Stimulated activated naive CD8-positive, alpha-beta T cell treated with anti-CD3 and anti-CD28 coated beads, Interleukin-15, amount 100 ng/mL, for 72 hours (primary cell): ENCODE data around the gene ERAL1.
"Not testable (repeated sequence)": the region's sequence is repeated elsewhere in the genome, so short reads cannot be mapped to it uniquely, and the experiment has no call there.

Source experiments
- ATAC-seq: fragments of 150-1000 bp; cut with Tn5 transposase; 2 replicates; pipeline ENCODE4 v1.10.0; 2021; ENCODE audit warnings: mild to moderate bottlenecking, moderate library complexity
- DNase-seq, 2 donors: peaks; one replicate each; pipeline ENCODE4 v3.0.0; 2021 to 2022
- H3K27ac Mint-ChIP-seq, 2 donors: one replicate each; pipeline ENCODE4 v1.8.0; 2022; ENCODE audit warnings: mild to moderate bottlenecking in 2 of 2, mixed read lengths in 2 of 2, moderate library complexity in 2 of 2
- H3K27me3 Mint-ChIP-seq: one replicate; pipeline ENCODE4 v1.8.0; 2022; ENCODE audit warnings: mixed read lengths
- H3K4me1 Mint-ChIP-seq: one replicate; pipeline ENCODE4 v1.8.0; 2022; ENCODE audit warnings: mild to moderate bottlenecking, mixed read lengths
- H3K4me3 Mint-ChIP-seq, 2 donors: one replicate each; pipeline ENCODE4 v1.8.0; 2022; ENCODE audit warnings: mild to moderate bottlenecking in 2 of 2, mixed read lengths in 2 of 2, moderate library complexity in 1 of 2
- H3K9me3 Mint-ChIP-seq, 2 donors: one replicate each; pipeline ENCODE4 v1.8.0; 2022; ENCODE audit warnings: mixed read lengths in 2 of 2

ERAL1 gene

DNA sequence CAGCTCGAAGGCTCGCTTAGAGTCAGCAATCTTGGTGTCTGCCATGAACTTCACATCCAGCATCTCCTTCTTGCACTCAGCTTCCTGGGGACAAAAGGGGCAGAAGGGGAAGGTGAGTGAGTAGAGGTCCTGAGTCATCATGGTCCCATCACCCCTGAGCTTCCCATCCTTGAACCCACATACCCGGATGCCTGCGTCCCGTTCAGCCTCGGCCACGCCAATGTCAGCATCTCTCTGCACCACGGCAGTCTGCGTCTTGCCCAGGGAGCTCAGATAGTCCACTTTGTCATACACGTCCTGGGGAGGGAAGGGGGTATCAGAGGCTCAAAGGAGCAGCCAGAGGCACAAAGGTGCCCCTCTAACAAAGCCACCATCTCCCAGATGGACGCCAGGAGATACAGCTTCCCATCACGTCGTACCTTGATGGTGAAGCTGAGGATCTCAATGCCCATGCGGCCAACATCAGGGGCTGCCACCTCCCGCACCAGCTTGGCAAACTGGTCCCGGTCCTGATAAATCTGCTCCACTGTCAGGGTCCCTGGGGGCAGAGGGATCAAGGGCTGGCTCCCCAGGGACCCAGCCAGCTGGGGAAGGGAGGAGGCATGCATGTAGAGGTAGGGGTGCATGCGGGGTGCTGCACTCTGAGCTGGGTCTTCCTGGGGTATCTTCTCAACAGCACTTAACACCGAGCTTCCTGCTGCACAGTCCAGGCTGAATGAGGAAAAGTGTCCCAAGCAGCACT is 27.5 kb downstream of the ERAL1 start:
- H3K27ac Mint-ChIP-seq: no peak overlapping the region
- DNase-seq: no peak
- H3K27me3 Mint-ChIP-seq: no peaks in the 10 kb centered on the region
- H3K4me1 Mint-ChIP-seq: peaks cover 36% of the 10 kb centered on the region
- H3K9me3 Mint-ChIP-seq: no peaks in the 10 kb centered on the region
- ATAC-seq: no peak
- H3K4me3 Mint-ChIP-seq: no peak overlapping the region

DNA sequence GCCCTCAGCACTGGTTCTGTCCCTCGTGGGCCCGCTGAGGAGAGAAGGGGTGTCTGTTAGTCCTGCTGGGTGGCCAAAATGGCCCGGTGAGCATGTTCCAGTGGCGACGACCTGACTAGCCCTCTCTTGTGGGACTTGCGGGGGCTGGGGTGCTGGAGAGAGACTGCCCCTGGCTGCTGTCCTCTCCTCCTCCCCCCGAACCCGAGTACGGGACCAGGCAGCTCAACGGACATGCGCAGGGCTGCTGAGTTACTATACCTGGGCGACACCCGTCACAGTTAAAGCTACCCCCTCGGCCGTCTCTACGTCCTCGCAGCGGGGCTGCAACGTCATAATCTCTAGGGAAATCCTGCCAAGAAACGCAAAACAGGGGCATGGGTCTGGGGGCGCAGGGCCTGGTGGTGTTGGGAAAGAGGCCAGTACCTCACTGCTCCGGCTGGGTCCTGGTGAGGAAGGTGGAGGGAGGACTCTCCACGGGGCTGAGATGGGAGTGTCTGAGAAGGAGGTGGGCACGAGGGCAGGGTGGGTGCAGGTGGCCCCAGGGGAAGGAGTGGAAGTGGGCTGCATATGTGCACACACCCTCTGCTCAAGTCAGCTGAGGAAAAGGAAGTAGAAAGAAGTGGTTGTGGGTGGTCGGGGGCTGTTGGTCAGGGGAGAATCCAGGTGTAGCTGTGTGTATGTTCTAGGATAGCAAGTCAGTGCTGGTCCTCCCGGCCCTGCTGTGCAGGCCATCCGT is 29.3 kb downstream of the ERAL1 start:
- Mint-ChIP-seq H3K4me1 (peaks cover 36% of the 10 kb centered on the region), H3K4me3 (no peak overlapping the region), H3K27ac (peak overlapping the region in 1 of 2 donors; percentile 56), H3K9me3 (no peaks in the 10 kb centered on the region), H3K27me3 (no peaks in the 10 kb centered on the region)
- DNase-seq (no peak), ATAC-seq (no peak)

DNA sequence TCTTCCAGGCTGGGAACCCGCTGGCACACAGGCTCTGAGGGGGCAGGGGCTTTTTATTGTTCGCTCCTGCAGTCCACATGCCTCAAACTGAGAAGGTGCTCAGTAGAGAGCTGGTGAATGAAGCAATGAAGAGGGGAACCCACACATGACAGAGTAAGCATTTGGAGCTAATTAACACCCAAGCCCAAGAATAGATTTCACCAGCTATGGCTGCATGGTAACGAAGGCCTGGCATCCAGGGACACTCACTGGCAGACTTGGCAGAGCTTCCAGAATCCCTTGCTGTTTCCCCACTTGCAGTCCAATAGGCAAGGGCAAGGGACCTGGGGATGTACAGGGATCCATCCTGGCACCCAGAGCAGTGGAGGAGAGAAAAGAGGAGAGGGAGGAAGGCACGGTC is 30.5 kb downstream of the ERAL1 start:
- Mint-ChIP-seq H3K9me3 (no peaks in the 10 kb centered on the region), H3K27ac (no peak overlapping the region), H3K4me1 (peaks cover 45% of the 10 kb centered on the region), H3K27me3 (no peaks in the 10 kb centered on the region), H3K4me3 (no peak overlapping the region)
- ATAC-seq (no peak), DNase-seq (no peak)

DNA sequence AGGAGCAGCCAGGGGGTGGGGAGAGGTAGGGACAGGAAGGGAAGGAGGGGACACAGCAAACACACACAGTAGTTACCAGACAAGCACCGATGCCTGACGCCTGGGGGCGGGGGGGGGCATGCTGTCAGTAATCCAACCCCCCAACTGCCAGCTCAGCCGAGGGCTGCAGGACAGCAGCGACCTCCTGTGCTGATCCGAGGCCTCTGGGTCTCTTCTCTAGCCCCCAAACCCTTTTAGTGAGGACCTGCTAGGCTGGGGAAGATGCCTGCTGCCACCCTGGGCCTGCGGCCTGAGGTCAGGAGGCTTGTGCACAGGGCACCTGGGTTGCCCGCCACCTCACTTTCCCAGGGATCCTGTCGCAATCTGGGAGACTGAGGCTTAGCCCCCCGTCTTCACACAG is 31.1 kb downstream of the ERAL1 start:
- H3K9me3 Mint-ChIP-seq: no peaks in the 10 kb centered on the region
- peaks cover 51% of the 10 kb centered on the region for H3K4me1 Mint-ChIP-seq
- ATAC-seq: no peak
- H3K27ac Mint-ChIP-seq: no peak overlapping the region
- no peak for DNase-seq
- H3K4me3 Mint-ChIP-seq: no peak overlapping the region
- no peaks in the 10 kb centered on the region for H3K27me3 Mint-ChIP-seq

DNA sequence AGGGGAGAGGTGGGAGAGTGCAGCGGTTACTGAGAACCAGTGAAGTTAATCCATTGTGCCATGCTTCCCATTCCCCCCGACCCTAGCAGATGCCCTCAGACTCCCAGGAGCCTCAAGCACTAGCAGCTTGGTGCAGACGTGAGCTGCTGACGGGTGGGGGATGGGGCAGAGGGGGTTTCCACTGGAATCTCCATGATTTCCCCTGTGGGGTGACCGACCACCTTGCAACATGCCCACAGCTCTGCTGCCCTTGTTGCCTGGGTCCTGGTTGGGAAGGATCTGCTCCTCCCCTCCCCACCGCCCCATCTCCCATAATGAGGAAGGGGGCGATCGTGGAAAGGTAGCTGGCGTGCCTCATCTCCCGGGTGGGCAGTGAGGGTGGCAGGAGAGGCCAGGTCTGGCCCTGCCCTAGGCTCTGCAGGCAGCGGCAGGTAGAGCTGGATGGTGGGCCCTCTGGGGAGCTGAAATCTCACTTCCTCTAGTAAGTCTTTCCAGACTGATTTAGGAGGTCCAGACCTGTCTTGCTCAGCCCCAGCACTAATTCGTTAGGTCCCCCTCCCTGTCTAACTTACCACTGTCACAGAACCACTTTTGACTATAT is 33.2 kb downstream of the ERAL1 start:
- Mint-ChIP-seq H3K27me3 (no peaks in the 10 kb centered on the region), H3K4me1 (peaks cover 71% of the 10 kb centered on the region), H3K9me3 (no peaks in the 10 kb centered on the region), H3K27ac (no peak overlapping the region), H3K4me3 (no peak overlapping the region)
- DNase-seq (no peak), ATAC-seq (no peak)

DNA sequence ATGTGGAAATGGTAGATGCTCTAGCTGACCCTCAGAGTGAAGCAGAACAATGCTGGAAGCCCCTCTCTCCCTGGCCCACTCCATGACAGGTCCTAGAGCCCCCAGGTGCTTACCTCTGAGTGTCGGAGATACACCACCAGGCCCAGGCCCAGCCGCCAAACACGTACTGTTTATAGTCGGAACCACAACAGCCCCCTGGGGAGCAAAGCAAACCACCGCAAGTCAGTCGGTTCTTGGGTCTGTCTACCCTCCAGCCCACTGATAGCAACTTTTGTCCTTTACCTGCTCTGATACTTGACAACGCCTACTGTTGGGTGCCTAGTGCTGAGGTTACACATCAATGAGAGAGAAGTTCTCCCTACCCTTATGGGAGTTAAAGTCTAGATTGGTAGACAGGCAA is 34.0 kb downstream of the ERAL1 start:
- ATAC-seq (no peak), DNase-seq (no peak)
- H3K4me3 Mint-ChIP-seq: no peak overlapping the region
- peaks cover 79% of the 10 kb centered on the region for H3K4me1 Mint-ChIP-seq
- no peaks in the 10 kb centered on the region for H3K9me3 Mint-ChIP-seq
- H3K27me3 Mint-ChIP-seq: no peaks in the 10 kb centered on the region
- peak overlapping the region; percentile 49 to 81 for H3K27ac Mint-ChIP-seq

DNA sequence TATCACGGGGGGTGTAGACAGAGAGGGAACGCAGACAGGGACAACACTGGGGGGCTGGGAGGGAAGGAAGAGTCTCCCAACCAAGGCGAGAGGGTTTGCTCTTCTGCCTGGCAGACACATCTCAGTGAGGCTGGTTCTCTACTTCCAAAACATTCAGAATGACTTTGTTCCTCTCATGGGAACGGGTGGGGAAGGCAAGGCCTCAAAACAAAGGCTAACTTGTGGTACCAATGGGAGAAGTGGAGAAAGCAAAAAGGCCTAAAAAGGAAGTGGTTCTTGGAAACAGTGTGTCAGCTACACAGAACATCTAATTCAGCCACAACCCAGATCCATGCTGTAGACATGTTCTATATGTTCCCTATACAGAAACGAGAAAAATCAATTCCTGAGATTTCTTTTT is 35.2 kb downstream of the ERAL1 start:
- peaks cover 81% of the 10 kb centered on the region for H3K4me1 Mint-ChIP-seq
- no peaks in the 10 kb centered on the region for H3K9me3 Mint-ChIP-seq
- DNase-seq: no peak
- no peaks in the 10 kb centered on the region for H3K27me3 Mint-ChIP-seq
- no peak for ATAC-seq
- H3K27ac Mint-ChIP-seq: peak overlapping the region; percentile 78 to 94
- no peak overlapping the region for H3K4me3 Mint-ChIP-seq

DNA sequence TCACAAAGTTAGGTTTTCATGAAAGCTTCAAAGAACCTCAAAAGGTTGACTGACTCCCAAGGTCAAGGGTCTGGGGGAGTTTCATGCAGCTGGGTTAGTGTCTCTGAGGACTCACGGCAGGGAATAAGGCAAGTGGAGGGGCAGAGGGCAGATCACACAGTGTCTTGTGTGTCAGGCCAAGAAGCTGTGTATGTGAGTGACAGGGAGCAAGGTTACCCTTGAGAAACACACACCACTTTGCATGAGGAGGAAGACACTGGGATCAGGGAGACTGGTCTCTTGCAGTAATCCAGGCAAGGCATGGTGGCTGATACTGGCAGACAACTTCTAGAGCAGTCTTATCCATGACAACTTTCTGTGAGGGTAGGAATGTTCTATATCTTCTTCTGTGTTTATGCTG is 36.4 kb downstream of the ERAL1 start:
- H3K27ac Mint-ChIP-seq: peak overlapping the region in 1 of 2 donors; percentile 97

DNA sequence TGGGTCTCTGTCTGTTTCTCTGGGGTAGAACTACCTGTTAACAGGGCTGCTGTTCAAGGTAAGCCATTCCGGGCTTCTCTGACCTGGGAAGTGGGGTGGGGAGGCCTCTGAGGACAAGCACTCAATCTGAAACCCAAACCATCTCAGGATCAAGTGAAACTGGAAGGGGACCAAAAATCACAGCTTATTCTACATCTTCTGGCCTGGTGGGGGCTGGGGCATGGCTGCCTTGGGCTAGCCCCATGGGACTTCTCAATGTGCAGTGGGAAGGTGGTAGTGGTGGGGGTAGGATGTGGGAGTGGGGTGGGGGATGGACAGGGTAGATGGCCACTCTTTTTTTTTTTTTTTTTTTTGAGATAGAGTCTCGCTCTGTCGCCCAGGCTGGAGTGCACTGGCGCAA is 37.2 kb downstream of the ERAL1 start:
- Mint-ChIP-seq H3K4me1 (peaks cover 82% of the 10 kb centered on the region), H3K9me3 (no peaks in the 10 kb centered on the region), H3K27me3 (no peaks in the 10 kb centered on the region), H3K4me3 (peak overlapping the region; percentile 36 to 60), H3K27ac (peak overlapping the region; percentile 95 to 97)
- ATAC-seq: no peak
- DNase-seq: no peak

More for the DNA sequence above, 36.4 kb downstream of the ERAL1 start:
- ATAC-seq: no peak
- no peak for DNase-seq
- no peaks in the 10 kb centered on the region for H3K9me3 Mint-ChIP-seq
- no peak overlapping the region for H3K4me3 Mint-ChIP-seq
- no peaks in the 10 kb centered on the region for H3K27me3 Mint-ChIP-seq
- peaks cover 82% of the 10 kb centered on the region for H3K4me1 Mint-ChIP-seq

DNA sequence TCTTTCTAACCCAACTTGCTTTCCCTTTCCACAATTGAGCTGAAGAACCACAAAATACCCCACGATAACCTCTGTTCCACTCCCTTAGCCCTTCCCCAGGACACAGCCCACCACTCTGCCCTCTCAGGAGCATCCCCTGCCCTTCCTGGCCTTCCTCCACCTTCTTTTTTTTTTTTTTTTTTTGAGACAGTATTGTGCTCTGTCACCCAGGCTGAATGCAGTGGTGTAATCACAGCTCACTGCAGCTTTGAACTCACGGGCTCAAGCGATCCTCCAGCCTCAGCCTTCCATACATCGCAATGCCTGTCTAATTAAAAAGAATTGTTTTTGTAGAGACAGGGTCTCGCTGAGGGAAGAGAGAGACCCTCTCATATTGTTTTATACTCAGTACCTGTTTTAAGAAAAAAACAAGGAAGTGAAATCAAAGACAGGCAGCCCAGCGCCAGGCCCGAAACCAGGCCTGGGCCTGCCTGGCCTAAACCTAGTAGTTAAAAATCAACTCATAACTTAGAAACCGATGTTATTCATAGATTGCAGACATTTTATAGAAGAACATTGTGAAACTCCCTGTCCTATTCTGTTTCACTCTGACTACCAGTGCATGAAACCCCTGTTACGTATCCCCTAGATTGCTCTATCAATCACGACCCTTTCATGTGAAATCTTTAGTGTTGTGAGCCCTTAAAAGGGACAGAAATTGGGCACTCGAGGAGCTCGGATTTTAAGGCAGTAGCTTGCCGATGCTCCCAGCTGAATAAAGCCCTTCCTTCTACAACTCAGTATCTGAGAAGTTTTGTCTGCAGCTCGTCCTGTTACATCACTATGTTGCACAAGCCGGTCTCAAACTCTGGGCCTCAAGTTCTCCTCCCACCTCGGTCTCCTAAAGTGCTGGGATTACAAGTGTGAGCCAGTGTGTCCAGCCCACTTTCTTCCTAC is 38.7 kb downstream of the ERAL1 start:
- Mint-ChIP-seq H3K4me3 (peak overlapping the region; percentile 82 to 85), H3K27ac (peak overlapping the region; percentile 100), H3K4me1 (peaks cover 82% of the 10 kb centered on the region)
- ATAC-seq: peak; percentile 54
- H3K9me3 Mint-ChIP-seq, H3K27me3 Mint-ChIP-seq: not testable (repeated sequence)
- DNase-seq: peak; percentile 41 to 62

DNA sequence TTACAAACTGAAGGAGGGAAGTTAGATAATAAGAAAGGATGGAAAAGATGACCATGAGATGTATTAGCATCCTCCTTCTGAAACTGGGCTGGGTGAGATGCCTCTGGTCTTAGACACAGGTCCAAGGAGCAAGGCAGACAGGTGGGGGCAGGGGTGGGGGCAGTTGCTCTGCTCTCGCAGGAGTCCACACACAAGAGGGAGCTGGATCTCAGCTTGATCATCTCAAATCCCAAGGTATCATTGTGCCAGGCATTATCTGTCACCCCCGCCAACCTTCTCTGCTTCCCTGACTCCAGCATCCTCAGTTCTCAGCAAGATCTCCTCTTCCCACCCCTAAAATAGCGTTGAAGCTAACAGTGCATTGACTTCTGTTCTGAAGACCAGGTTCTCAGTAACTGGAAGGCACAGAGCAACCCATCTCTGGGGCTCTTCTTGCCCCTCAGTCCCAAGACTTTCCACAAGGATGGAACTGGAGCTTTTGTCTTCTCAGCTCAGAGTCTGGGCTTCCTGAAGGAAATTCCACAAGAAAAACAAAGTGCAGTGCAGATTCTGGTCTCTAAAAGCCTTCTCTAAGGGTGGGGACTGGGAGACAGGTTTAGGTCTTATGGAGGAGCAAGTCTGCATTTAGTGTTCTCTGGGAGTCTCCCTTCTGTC is 41.1 kb downstream of the ERAL1 start:
- peak overlapping the region; percentile 95 to 99 for H3K4me3 Mint-ChIP-seq
- no peaks in the 10 kb centered on the region for H3K9me3 Mint-ChIP-seq
- no peaks in the 10 kb centered on the region for H3K27me3 Mint-ChIP-seq
- H3K4me1 Mint-ChIP-seq: peaks cover 83% of the 10 kb centered on the region
- ATAC-seq: no peak
- peak overlapping the region; percentile 16 to 95 for H3K27ac Mint-ChIP-seq
- DNase-seq: no peak

DNA sequence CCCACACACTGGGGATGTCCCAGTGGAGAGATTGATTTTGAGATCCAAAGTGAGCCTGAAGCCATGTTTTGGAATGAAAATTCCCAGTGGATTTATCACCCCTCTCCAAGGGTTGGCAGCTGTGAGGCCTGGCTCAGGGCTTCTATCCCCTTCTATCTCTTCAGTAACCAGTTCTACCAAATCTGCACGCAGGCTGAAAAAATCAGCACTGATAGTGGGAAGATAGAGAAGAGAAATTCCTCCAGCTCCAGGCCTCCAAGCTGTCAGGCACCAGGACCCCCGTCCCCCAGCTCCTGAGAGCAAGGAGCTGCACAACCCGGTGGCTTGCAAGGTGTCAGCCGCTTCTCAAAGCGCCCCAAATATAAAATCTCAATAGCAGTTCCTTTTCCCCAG is 41.7 kb downstream of the ERAL1 start:
- peaks cover 83% of the 10 kb centered on the region for H3K4me1 Mint-ChIP-seq
- DNase-seq (no peak), ATAC-seq (no peak)
- H3K27ac Mint-ChIP-seq: peak overlapping the region; percentile 95 to 98
- H3K4me3 Mint-ChIP-seq: peak overlapping the region; percentile 95 to 99
- H3K9me3 Mint-ChIP-seq: no peaks in the 10 kb centered on the region
- no peaks in the 10 kb centered on the region for H3K27me3 Mint-ChIP-seq

DNA sequence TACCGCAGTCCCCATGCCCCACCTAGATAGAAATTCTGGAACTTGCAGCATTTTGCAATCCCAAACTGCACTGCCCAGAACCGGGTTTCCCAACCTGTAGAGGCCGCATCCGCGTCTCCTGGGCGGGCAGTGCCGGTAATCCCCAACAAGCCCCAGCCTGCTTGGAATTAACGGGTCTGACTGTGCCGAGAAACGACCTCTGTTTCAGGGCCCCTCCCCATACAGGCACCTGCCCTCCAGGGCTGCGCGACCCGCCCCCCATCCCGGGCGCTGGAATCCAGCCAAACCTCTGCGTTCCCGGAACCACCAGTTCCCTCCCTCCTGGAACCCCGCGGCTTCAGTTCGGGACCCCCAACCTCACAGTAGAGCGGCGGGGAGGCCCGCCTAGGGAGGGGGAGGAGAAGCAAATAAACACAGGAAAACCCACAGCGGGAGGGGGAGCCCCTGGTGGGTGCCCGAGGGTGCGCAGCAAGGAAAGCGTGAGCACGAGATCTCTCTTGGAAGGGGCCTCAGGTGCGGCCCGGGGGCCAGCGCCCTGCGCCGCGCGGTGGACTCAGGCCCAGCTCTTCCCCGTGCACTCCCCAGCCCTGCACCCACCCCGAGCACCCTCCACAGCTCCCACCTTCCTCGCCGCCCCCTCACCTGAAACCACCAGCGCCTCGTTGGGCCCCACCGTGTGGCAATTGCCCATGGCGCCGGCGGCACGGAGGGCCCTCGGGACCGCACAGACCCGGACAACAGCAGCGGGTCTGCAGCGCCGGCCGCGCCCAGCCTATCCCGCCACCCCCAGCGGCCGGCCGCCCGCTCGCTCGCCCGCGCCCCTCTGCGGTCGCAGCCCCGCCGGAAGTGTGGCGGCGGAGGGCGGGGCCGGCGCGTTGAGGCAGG is 42.3 kb downstream of the ERAL1 start, which contains the start of gene FLOT2:
Gene FLOT2, minus strand, starts transcription at position 850 of the 885 bp plus-strand sequence. Its CDS starts 159 bp downstream, at position 691.
- Mint-ChIP-seq H3K4me3 (peak within 1 kb of the TSS; percentile 95 to 99), H3K27ac (peak within 1 kb of the TSS; percentile 97 to 98), H3K27me3 (no peaks in the 10 kb centered on the region), H3K4me1 (peaks cover 83% of the 10 kb centered on the region), H3K9me3 (no peaks in the 10 kb centered on the region)
- DNase-seq (peak; percentile 65 to 78), ATAC-seq (peak; percentile 84)
